Measurements from ENCODE around the gene TCAP.

DNA sequence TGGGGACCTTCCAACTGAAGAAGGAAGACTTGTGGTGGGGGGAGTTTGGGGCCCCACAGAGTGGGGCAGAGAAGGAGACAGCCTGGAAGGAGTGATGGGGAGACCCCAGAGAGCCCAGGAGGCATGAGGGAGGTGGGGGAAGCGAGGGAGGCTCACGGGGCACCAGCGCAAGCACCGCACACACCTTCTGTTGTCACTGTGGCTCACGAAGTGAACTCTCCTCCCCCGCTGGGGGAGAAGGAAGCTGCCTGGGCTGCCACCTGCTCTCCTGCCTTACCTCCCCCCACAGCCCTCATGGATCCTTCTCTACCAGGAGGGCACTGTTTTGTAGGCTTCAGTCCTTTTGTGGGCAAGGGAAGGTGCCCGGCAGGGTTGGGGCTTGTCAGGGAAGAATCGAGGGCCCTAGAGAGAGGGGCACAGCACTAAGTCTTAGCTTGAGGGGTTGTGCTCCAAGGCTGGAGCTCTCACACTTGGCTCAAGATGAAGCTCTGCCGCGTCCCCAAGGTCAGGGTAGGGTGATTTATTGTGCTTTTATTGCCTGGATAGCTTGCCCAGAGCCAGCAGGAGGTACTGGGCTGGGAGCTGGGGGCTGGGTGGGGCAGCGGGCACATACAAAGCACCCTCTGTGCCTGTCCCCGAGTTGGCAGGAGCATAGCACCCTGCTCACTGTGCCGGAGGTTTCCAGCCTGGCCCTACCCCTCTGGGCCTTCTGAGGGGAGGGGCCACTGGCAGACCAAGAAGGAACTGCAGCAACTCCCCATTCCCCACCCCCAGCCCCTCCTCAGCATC is 32.8 kb upstream of the TCAP start:
- no peak for TF ChIP-seq POLR2A (IDR thresholded peaks at IDR 0.05)
- TF ChIP-seq, protein P1, sequence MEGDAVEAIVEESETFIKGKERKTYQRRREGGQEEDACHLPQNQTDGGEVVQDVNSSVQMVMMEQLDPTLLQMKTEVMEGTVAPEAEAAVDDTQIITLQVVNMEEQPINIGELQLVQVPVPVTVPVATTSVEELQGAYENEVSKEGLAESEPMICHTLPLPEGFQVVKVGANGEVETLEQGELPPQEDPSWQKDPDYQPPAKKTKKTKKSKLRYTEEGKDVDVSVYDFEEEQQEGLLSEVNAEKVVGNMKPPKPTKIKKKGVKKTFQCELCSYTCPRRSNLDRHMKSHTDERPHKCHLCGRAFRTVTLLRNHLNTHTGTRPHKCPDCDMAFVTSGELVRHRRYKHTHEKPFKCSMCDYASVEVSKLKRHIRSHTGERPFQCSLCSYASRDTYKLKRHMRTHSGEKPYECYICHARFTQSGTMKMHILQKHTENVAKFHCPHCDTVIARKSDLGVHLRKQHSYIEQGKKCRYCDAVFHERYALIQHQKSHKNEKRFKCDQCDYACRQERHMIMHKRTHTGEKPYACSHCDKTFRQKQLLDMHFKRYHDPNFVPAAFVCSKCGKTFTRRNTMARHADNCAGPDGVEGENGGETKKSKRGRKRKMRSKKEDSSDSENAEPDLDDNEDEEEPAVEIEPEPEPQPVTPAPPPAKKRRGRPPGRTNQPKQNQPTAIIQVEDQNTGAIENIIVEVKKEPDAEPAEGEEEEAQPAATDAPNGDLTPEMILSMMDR (IDR thresholded peaks at IDR 0.05), result no peak
